Liver (tissue), 9 donors: ENCODE results near the gene CDCA4. TPM values are rescaled to one million over a fixed set of nuclear protein-coding genes. Genes with fewer than 3 reads are reported as not detected.

Source experiments
- DNase-seq: peaks from one replicate; pipeline ENCODE4 v3.0.0-alpha.2; 2017; ENCODE audit warnings: low spot score
- H3K27ac ChIP-seq, 2 donors: one replicate each; pipeline ENCODE4 v1.7.0; 2013; ENCODE audit warnings: inconsistent platforms in 2 of 2, low read length in 2 of 2, control low read depth in 1 of 2, low read depth in 1 of 2, mild to moderate bottlenecking in 1 of 2
- H3K27me3 ChIP-seq, 4 donors: one replicate each; pipeline versions ENCODE4 v1.6.1 to v1.7.0; 2013; ENCODE audit warnings: low read length in 3 of 4, inconsistent platforms in 1 of 4, mild to moderate bottlenecking in 1 of 4, moderate library complexity in 1 of 4; ENCODE audit not compliant: control insufficient read depth in 4 of 4, insufficient read depth in 4 of 4
- H3K36me3 ChIP-seq, 4 donors: one replicate each; pipeline versions ENCODE4 v1.6.1 to v1.7.0; 2013; ENCODE audit warnings: low read length in 3 of 4, mild to moderate bottlenecking in 3 of 4, low read depth in 1 of 4, moderate library complexity in 1 of 4; ENCODE audit not compliant: control insufficient read depth in 4 of 4, insufficient read depth in 3 of 4
- H3K4me1 ChIP-seq, 4 donors: one replicate each; pipeline versions ENCODE4 v1.6.1 to v1.7.0; 2013; ENCODE audit warnings: low read length in 3 of 4, mild to moderate bottlenecking in 3 of 4, moderate library complexity in 1 of 4; ENCODE audit not compliant: control insufficient read depth in 4 of 4, insufficient read depth in 4 of 4
- H3K4me3 ChIP-seq, 3 donors: one replicate each; pipeline versions ENCODE4 v1.6.1 to v1.7.0; 2013; ENCODE audit warnings: low read length in 3 of 3, control low read depth in 1 of 3, low read depth in 1 of 3, mild to moderate bottlenecking in 1 of 3
- H3K9ac ChIP-seq, 2 donors: one replicate each; pipeline ENCODE4 v1.7.0; 2013; ENCODE audit warnings: low read length in 2 of 2, mild to moderate bottlenecking in 2 of 2, moderate library complexity in 2 of 2, control low read depth in 1 of 2, low read depth in 1 of 2
- H3K9me3 ChIP-seq, 4 donors: one replicate each; pipeline versions ENCODE4 v1.6.1 to v1.7.0; 2013; ENCODE audit warnings: low read length in 3 of 4; ENCODE audit not compliant: control insufficient read depth in 4 of 4
- ATF3 ChIP-seq: IDR thresholded peaks from 2 replicates; pipeline ENCODE4 v1.6.1; 2016; ENCODE audit warnings: antibody characterized with exemption
- CTCF ChIP-seq: fragments of 150-350 bp; IDR thresholded peaks from 2 replicates; pipeline ENCODE4 v1.5.1; 2017; ENCODE audit warnings: improper control_type of control experiment, low read depth, low read length; ENCODE audit not compliant: missing input control
- EGR1 ChIP-seq, 2 donors: IDR thresholded peaks; 2 replicates each; pipeline ENCODE4 v1.6.1; 2016 to 2018; ENCODE audit warnings: antibody characterized with exemption in 2 of 2, low read depth in 2 of 2
- FOXA1 ChIP-seq: IDR thresholded peaks from 2 replicates; pipeline ENCODE4 v1.6.1; 2016; ENCODE audit warnings: antibody characterized with exemption
- FOXA2 ChIP-seq: IDR thresholded peaks from 2 replicates; pipeline ENCODE4 v1.6.1; 2016; ENCODE audit warnings: antibody characterized with exemption
- HNF4A ChIP-seq, 2 donors: conservative IDR thresholded peaks; 2 replicates each; pipeline ENCODE4 v1.6.1; 2016; ENCODE audit warnings: antibody characterized with exemption in 2 of 2, mild to moderate bottlenecking in 2 of 2
- HNF4G ChIP-seq: IDR thresholded peaks from 2 replicates; pipeline ENCODE4 v1.6.1; 2016; ENCODE audit warnings: antibody characterized with exemption
- MAX ChIP-seq: IDR thresholded peaks from 2 replicates; pipeline ENCODE4 v1.6.1; 2016; ENCODE audit warnings: antibody characterized with exemption
- NR2F2 ChIP-seq: IDR thresholded peaks from 2 replicates; pipeline ENCODE4 v1.6.1; 2016; ENCODE audit warnings: antibody characterized with exemption
- RAD21 ChIP-seq, 2 donors: IDR thresholded peaks; 2 replicates each; pipeline ENCODE4 v1.6.1; 2016; ENCODE audit warnings: antibody characterized with exemption in 2 of 2, mild to moderate bottlenecking in 2 of 2
- REST ChIP-seq: IDR thresholded peaks from 2 replicates; pipeline ENCODE4 v1.6.1; 2016; ENCODE audit warnings: antibody characterized with exemption, mild to moderate bottlenecking
- TAF1 ChIP-seq: conservative IDR thresholded peaks from 2 replicates; pipeline ENCODE4 v1.6.1; 2016; ENCODE audit warnings: antibody characterized with exemption, mild to moderate bottlenecking
- ZBTB33 ChIP-seq: IDR thresholded peaks from 2 replicates; pipeline ENCODE4 v1.6.1; 2016; ENCODE audit warnings: antibody characterized with exemption
- WGBS: extraction: QIAGEN DNeasy Blood & Tissue Kit; methylation state at CpG from one replicate; pipeline ENCODE4 v1.1.7; 2013; 5-methylcytosine and 5-hydroxymethylcytosine counted together
- polyA plus RNA-seq, 2 donors: library from polyadenylated mRNA; stranded (reverse) in 1 of 2; unstranded in 1 of 2; fragments of 200-250 nt in 1 of 2; fragments of >200 nt in 1 of 2; fragmentation: Nextera tagmentation in 1 of 2; extraction: Ambion mirVana in 1 of 2; gene quantifications; one replicate each; pipeline versions ENCODE4 v1.2.1 to v1.2.3, GENCODE V29; 2013 to 2015
- total RNA-seq, 2 donors: library from RNA; depleted of rRNA; stranded (reverse); fragments of >200 nt; gene quantifications; one replicate each; pipeline ENCODE4 v1.2.3, GENCODE V29; 2014
- donor health status: healthy.
- donor health status: healthy.
- donor health status: healthy.
- donor health status: healthy.
- donor health status: healthy.

CDCA4 gene
- total and polyA plus RNA-seq, 4 donors: 1.2 to 34.5 (median 2.7) TPM

GRCh38 chr14:104965561-104966231 lies 55.2 kb downstream of the CDCA4 start:
- H3K9me3 ChIP-seq: no peaks in the 10 kb centered on the region
- H3K27ac ChIP-seq: no peak overlapping the region
- H3K4me3 ChIP-seq: no peak overlapping the region
- TF ChIP-seq NR2F2 (no peak), ZBTB33 (no peak), MAX (no peak), TAF1 (no peak), ATF3 (no peak), EGR1 (IDR thresholded peaks at IDR 0.05; ENCODE audit: low read depth in 2 of 2) (no peak), RAD21 (IDR thresholded peaks at IDR 0.05) (no peak), FOXA1 (no peak), HNF4A (conservative IDR thresholded peaks at IDR 0.05) (no peak), REST (no peak), CTCF (no peak), HNF4G (no peak), FOXA2 (no peak)
- H3K4me1 ChIP-seq: peaks cover 0 to 4% (median under 1%) of the 10 kb centered on the region in 4 donors
- H3K27me3 ChIP-seq: peaks cover 0 to 3% (median under 1%) of the 10 kb centered on the region in 4 donors
- no peaks in the 10 kb centered on the region for H3K36me3 ChIP-seq
- WGBS: 83% methylated on average over 13 of the region's 13 CpGs
- no peak overlapping the region for H3K9ac ChIP-seq
- no peak for DNase-seq

GRCh38 chr14:104964546-104964945 lies 56.3 kb downstream of the CDCA4 start:
- Histone ChIP-seq H3K27ac (no peak overlapping the region), H3K27me3 (peaks cover 0 to 5% (median under 1%) of the 10 kb centered on the region in 4 donors), H3K4me3 (no peak overlapping the region), H3K36me3 (no peaks in the 10 kb centered on the region), H3K4me1 (peaks cover 0 to 4% (median under 1%) of the 10 kb centered on the region in 4 donors), H3K9me3 (no peaks in the 10 kb centered on the region), H3K9ac (no peak overlapping the region)
- no peak for DNase-seq
- TF ChIP-seq CTCF (no peak), HNF4G (no peak)
- 84% methylated on average over 7 of the region's 7 CpGs for WGBS
